Fibroblast of mammary gland (primary cell): ENCODE measurements around the gene SVIL.
"Not testable (repeated sequence)": the region's sequence is repeated elsewhere in the genome, so short reads cannot be mapped to it uniquely, and the experiment has no call there.

Source experiments
- DNase-seq: peaks from one replicate; pipeline ENCODE4 v3.0.0-alpha.2; 2010; ENCODE audit warnings: low read depth
- H3K4me3 ChIP-seq: 2 replicates; pipeline ENCODE4 v1.5.1; 2011; ENCODE audit warnings: low read depth, mild to moderate bottlenecking, low read length, moderate library complexity; ENCODE audit not compliant: control insufficient read depth
- CTCF ChIP-seq: conservative IDR thresholded peaks from 2 replicates; pipeline ENCODE4 v1.5.1; 2011; ENCODE audit warnings: low read depth, low read length, inconsistent platforms; ENCODE audit not compliant: control insufficient read depth, insufficient read depth

The SVIL gene

GRCh38 chr10:29596356-29596755 is 38.4 kb downstream of the SVIL start:
- no peak overlapping the region for H3K4me3 ChIP-seq
- DNase-seq = no peak
- TF ChIP-seq CTCF = no peak

GRCh38 chr10:29595636-29596225 is 39.0 kb downstream of the SVIL start:
- no peak for DNase-seq
- H3K4me3 ChIP-seq = no peak overlapping the region
- TF ChIP-seq CTCF = no peak

- no peak overlapping the region for H3K4me3 ChIP-seq
- DNase-seq = no peak
- TF ChIP-seq CTCF = no peak
Measured at GRCh38 chr10:29595146-29595545, 39.6 kb downstream of the SVIL start.

- H3K4me3 ChIP-seq = no peak overlapping the region
- no peak for DNase-seq
- TF ChIP-seq CTCF = no peak
Measured at GRCh38 chr10:29591651-29591968, 43.2 kb downstream of the SVIL start.

- TF ChIP-seq CTCF = no peak
- no peak for DNase-seq
- H3K4me3 ChIP-seq = no peak overlapping the region
Measured at GRCh38 chr10:29590915-29591650, 43.7 kb downstream of the SVIL start.

GRCh38 chr10:29588629-29589421 is 45.9 kb downstream of the SVIL start:
- no peak for TF ChIP-seq CTCF
- H3K4me3 ChIP-seq = no peak overlapping the region
- peak; percentile 55 for DNase-seq

GRCh38 chr10:29587750-29588628 is 46.8 kb downstream of the SVIL start:
- H3K4me3 ChIP-seq = not testable (repeated sequence)
- peak; percentile 70 for DNase-seq

- DNase-seq, H3K4me3 ChIP-seq: not testable (repeated sequence)
Measured at GRCh38 chr10:29587102-29587749, 47.5 kb downstream of the SVIL start.
